CD4-positive, alpha-beta memory T cell (primary cell): ENCODE measurements around the gene USP36. TPM values are rescaled to one million over a fixed set of nuclear protein-coding genes. Genes with fewer than 3 reads are reported as not detected.
"Not testable (repeated sequence)": the region's sequence is repeated elsewhere in the genome, so short reads cannot be mapped to it uniquely, and the experiment has no call there.

Experiments
- CTCF ChIA-PET: fragments of 350-600 bp; sonication (Branson Sonifier 250); formaldehyde crosslinking; loops from one replicate; lab custom pipeline; 2021; ENCODE audit warnings: inconsistent platforms; ENCODE audit not compliant: partially characterized antibody; lab: Charles Lee
- POLR2A ChIA-PET: fragments of 350-600 bp; sonication (Branson Sonifier 250); formaldehyde crosslinking; loops from one replicate; lab custom pipeline; 2021; ENCODE audit not compliant: partially characterized antibody; lab: Charles Lee
- DNase-seq, 5 donors: peaks; one replicate each; pipeline versions ENCODE4 v3.0.0 to v3.0.0-alpha.2; 2020 to 2022; ENCODE audit warnings: mixed read lengths in 1 of 5
- H3K27ac ChIP-seq: one replicate; pipeline ENCODE4 v1.7.0; 2013; ENCODE audit warnings: low read depth, low read length
- H3K27me3 ChIP-seq: 2 replicates; pipeline ENCODE4 v1.7.0; 2013; ENCODE audit warnings: mild to moderate bottlenecking, low read length, moderate library complexity; ENCODE audit not compliant: insufficient read depth
- H3K36me3 ChIP-seq: 2 replicates; pipeline ENCODE4 v1.7.0; 2013; ENCODE audit warnings: mild to moderate bottlenecking, low read length, moderate library complexity; ENCODE audit not compliant: insufficient read depth
- H3K4me1 ChIP-seq: 2 replicates; pipeline ENCODE4 v1.7.0; 2013; ENCODE audit warnings: mild to moderate bottlenecking, low read length, moderate library complexity; ENCODE audit not compliant: insufficient read depth
- H3K4me3 ChIP-seq, 2 donors: one replicate each; pipeline ENCODE4 v1.7.0; 2013; ENCODE audit warnings: low read length in 2 of 2, mild to moderate bottlenecking in 1 of 2
- H3K9me3 ChIP-seq, 2 donors: one replicate each; pipeline ENCODE4 v1.7.0; 2013; ENCODE audit warnings: low read length in 2 of 2, control low read depth in 1 of 2; ENCODE audit not compliant: control insufficient read depth in 1 of 2
- H3K27ac Mint-ChIP-seq, 7 donors: one replicate each; pipeline ENCODE4 v1.8.0; 2020 to 2021; ENCODE audit warnings: mixed read lengths in 7 of 7, mild to moderate bottlenecking in 6 of 7, inconsistent platforms in 3 of 7, moderate library complexity in 3 of 7
- H3K27me3 Mint-ChIP-seq, 2 donors: one replicate each; pipeline ENCODE4 v1.8.0; 2020 to 2021; ENCODE audit warnings: mixed read lengths in 2 of 2
- H3K36me3 Mint-ChIP-seq, 2 donors: one replicate each; pipeline ENCODE4 v1.8.0; 2020 to 2021; ENCODE audit warnings: mixed read lengths in 2 of 2, inconsistent platforms in 1 of 2, mild to moderate bottlenecking in 1 of 2
- H3K4me1 Mint-ChIP-seq, 4 donors: one replicate each; pipeline ENCODE4 v1.8.0; 2020 to 2021; ENCODE audit warnings: mixed read lengths in 4 of 4, mild to moderate bottlenecking in 1 of 4
- H3K4me3 Mint-ChIP-seq, 8 donors: one replicate each; pipeline ENCODE4 v1.8.0; 2020 to 2021; ENCODE audit warnings: mixed read lengths in 8 of 8, mild to moderate bottlenecking in 7 of 8, moderate library complexity in 6 of 8, inconsistent platforms in 3 of 8
- H3K9me3 Mint-ChIP-seq, 8 donors: one replicate each; pipeline ENCODE4 v1.8.0; 2020 to 2021; ENCODE audit warnings: mixed read lengths in 8 of 8, mild to moderate bottlenecking in 5 of 8, inconsistent platforms in 3 of 8, moderate library complexity in 1 of 8
- intact Hi-C: fragments of 100-400 bp; cut with micrococcal nuclease; formaldehyde crosslinking; loops from one replicate; pipeline ENCODE4 v1.15.1; 2023
- polyA plus RNA-seq, 2 donors: library from polyadenylated mRNA; unstranded; fragments of 300-500 nt; fragmentation: Illumina TruSeq; gene quantifications; one replicate each; pipeline ENCODE4 v1.2.3, GENCODE V29; 2021
- total RNA-seq, 2 experiments: library from RNA; stranded (reverse); gene quantifications; one replicate each; pipeline ENCODE4 v1.2.3, GENCODE V29; 2021

Gene USP36
- total and polyA plus RNA-seq, 4 experiments from 2014 or later = 35.4 to 183 (median 118) TPM

GRCh38 chr17:78872486-78872885 is 31.9 kb upstream of the USP36 start:
- no peak overlapping the region for H3K4me3 Mint-ChIP-seq
- H3K4me1 Mint-ChIP-seq = no peaks in the 10 kb centered on the region
- no peaks in the 10 kb centered on the region for H3K9me3 Mint-ChIP-seq
- peaks cover 4 to 6% of the 10 kb centered on the region in 2 donors for H3K27me3 Mint-ChIP-seq
- no peak for DNase-seq
- no peak overlapping the region for H3K27ac Mint-ChIP-seq
- intact Hi-C loops = no loop called here
- no peaks in the 10 kb centered on the region for H3K36me3 Mint-ChIP-seq
- H3K36me3 ChIP-seq = no peaks in the 10 kb centered on the region
- no peak overlapping the region for H3K27ac ChIP-seq
- H3K4me1 ChIP-seq = no peaks in the 10 kb centered on the region
- no peaks in the 10 kb centered on the region for H3K27me3 ChIP-seq
- ChIA-PET POLR2A (no interaction called here), CTCF (no interaction called here)
- no peaks in the 10 kb centered on the region for H3K9me3 ChIP-seq
- H3K4me3 ChIP-seq = no peak overlapping the region

GRCh38 chr17:78870621-78871020 is 30.0 kb upstream of the USP36 start:
- Mint-ChIP-seq H3K9me3 (no peaks in the 10 kb centered on the region), H3K4me1 (peaks cover 0 to 2% (median 1%) of the 10 kb centered on the region in 4 donors), H3K27ac (no peak overlapping the region), H3K4me3 (no peak overlapping the region), H3K27me3 (peaks cover 2 to 4% of the 10 kb centered on the region in 2 donors), H3K36me3 (no peaks in the 10 kb centered on the region)
- H3K27ac ChIP-seq = no peak overlapping the region
- H3K4me1 ChIP-seq = no peaks in the 10 kb centered on the region
- CTCF ChIA-PET = interaction anchor here (0.6 to 1.7 kb wide), 2 partner anchors 10 to 271 kb away, joined by 3 to 5 read pairs; no protein-coding TSS in a partner anchor
- H3K27me3 ChIP-seq = no peaks in the 10 kb centered on the region
- H3K36me3 ChIP-seq = no peaks in the 10 kb centered on the region
- no peak for DNase-seq
- H3K4me3 ChIP-seq = no peak overlapping the region
- no peaks in the 10 kb centered on the region for H3K9me3 ChIP-seq
- intact Hi-C loops = no loop called here
- POLR2A ChIA-PET = no interaction called here

DNA sequence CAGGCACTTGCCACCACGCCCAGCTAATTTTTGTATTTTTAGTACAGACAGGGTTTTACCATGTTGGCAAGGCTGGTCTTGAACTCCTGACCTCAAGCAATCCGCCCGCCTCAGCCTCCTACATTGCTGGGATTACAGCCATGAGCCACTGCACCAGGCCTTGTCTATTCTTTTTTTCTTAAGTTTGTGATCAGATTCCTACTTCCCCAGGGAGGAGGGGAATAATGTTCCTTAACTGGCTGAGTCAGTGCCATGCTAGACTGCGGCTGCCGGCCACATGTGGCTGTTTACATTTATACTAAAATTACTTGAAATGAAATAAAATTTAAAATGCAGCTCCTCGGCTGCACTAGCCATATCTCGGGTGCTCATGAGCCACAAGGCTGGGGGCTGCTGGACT is 27.8 kb upstream of the USP36 start:
- H3K27me3 Mint-ChIP-seq = peaks cover 5 to 8% of the 10 kb centered on the region in 2 donors
- Histone ChIP-seq H3K36me3 (no peaks in the 10 kb centered on the region), H3K4me3 (no peak overlapping the region), H3K27me3 (no peaks in the 10 kb centered on the region), H3K4me1 (no peaks in the 10 kb centered on the region), H3K27ac (no peak overlapping the region), H3K9me3 (no peaks in the 10 kb centered on the region)
- no peak for DNase-seq
- intact Hi-C loops = no loop called here
- H3K27ac Mint-ChIP-seq = no peak overlapping the region
- POLR2A ChIA-PET = no interaction called here
- H3K36me3 Mint-ChIP-seq = no peaks in the 10 kb centered on the region
- H3K4me3 Mint-ChIP-seq = no peak overlapping the region
- CTCF ChIA-PET = interaction anchor here (2.2 kb wide), 1 partner anchor 103 kb away, joined by 6 read pairs; no protein-coding TSS in a partner anchor
- peaks cover 0 to 3% (median 1%) of the 10 kb centered on the region in 4 donors for H3K4me1 Mint-ChIP-seq
- no peaks in the 10 kb centered on the region for H3K9me3 Mint-ChIP-seq

DNA sequence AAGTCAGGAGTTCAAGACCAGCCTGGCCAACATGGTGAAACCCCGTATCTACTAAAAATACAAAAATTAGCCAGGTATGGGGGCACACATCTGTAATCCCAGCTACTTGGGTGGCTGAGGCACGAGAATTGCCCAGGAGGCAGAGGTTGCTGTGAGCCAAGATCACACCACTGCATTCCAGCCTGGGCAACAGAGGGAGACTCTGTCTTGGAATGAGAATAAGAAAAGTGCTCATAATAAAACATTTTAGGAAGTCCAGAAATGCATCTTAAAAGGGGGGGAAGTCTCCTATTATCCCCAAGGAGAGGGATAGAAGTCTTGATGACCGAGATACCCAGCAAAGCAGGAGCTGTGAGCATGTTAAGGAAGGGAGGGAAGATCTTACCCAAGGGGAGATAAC is 26.4 kb upstream of the USP36 start:
- H3K27ac Mint-ChIP-seq = peak overlapping the region in 1 of 7 donors; percentile 18
- H3K9me3 ChIP-seq, H3K36me3 Mint-ChIP-seq, H3K4me3 ChIP-seq, H3K27ac ChIP-seq, H3K27me3 ChIP-seq, H3K9me3 Mint-ChIP-seq, H3K4me1 ChIP-seq, H3K36me3 ChIP-seq, H3K27me3 Mint-ChIP-seq, intact Hi-C loops, H3K4me1 Mint-ChIP-seq, POLR2A ChIA-PET, H3K4me3 Mint-ChIP-seq, DNase-seq: not testable (repeated sequence)
- CTCF ChIA-PET = interaction anchor here (1.5 to 5.0 kb wide), 6 partner anchors 9 to 378 kb away, joined by 3 to 60 read pairs (median 12); no protein-coding TSS in a partner anchor

- Mint-ChIP-seq H3K4me1 (peaks cover 0 to 3% (median 1%) of the 10 kb centered on the region in 4 donors), H3K36me3 (no peaks in the 10 kb centered on the region), H3K4me3 (peak overlapping the region in 1 of 8 donors; percentile 10), H3K27me3 (peaks cover 7 to 8% of the 10 kb centered on the region in 2 donors), H3K9me3 (no peaks in the 10 kb centered on the region), H3K27ac (peak overlapping the region in 1 of 7 donors; percentile 37)
- H3K9me3 ChIP-seq = no peaks in the 10 kb centered on the region
- H3K27me3 ChIP-seq = no peaks in the 10 kb centered on the region
- no peak overlapping the region for H3K27ac ChIP-seq
- intact Hi-C loops = loop anchor here (1.0 kb wide), 1 partner anchor 59 kb away; the partner anchor contains the start of gene TIMP2
- POLR2A ChIA-PET = interaction anchor here (1.0 kb wide), 1 partner anchor 25 kb away, joined by 3 read pairs; no protein-coding TSS in a partner anchor
- no peaks in the 10 kb centered on the region for H3K36me3 ChIP-seq
- CTCF ChIA-PET = interaction anchor here (0.6 to 5.0 kb wide), 29 partner anchors 9 to 1271 kb away, joined by 3 to 60 read pairs (median 4); partner anchors contain the start of gene CEP295NL
- peak in 4 of 5 donors; percentile 40 to 61 (median 52) for DNase-seq
- H3K4me1 ChIP-seq = no peaks in the 10 kb centered on the region
- H3K4me3 ChIP-seq = no peak overlapping the region
These were observed 25.2 kb upstream of the USP36 start for GRCh38 chr17:78865682-78866390.

DNA sequence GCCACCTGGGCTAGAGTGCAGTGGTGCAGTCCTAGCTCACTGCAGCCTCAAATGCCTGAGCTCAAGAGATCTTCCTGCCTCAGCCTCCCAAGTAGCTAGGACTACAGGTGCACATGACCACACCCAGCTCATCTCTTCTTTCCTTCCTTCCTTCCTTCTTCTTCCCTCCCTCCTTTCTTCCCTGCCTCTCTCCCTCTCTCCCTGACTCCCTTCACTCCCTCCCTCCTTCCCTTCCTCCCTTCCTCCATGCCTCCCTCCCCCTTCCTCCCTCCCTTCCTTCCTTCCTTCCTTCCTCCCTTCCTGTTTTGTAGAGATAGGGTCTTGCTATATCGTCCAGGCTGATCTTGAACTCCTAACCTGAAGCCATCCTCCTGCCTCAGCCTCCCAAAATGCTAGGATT is 23.5 kb upstream of the USP36 start:
- ChIA-PET POLR2A (no interaction called here), CTCF (interaction anchor here (0.8 to 5.0 kb wide), 4 partner anchors 27 to 371 kb away, joined by 3 to 60 read pairs (median 10); no protein-coding TSS in a partner anchor)
- no peak for DNase-seq
- Histone ChIP-seq H3K36me3 (no peaks in the 10 kb centered on the region), H3K4me1 (no peaks in the 10 kb centered on the region), H3K27ac (no peak overlapping the region), H3K27me3 (no peaks in the 10 kb centered on the region), H3K9me3 (no peaks in the 10 kb centered on the region), H3K4me3 (no peak overlapping the region)
- Mint-ChIP-seq H3K27me3 (peaks cover 4 to 8% of the 10 kb centered on the region in 2 donors), H3K36me3 (no peaks in the 10 kb centered on the region), H3K4me1 (peaks cover 0 to 3% (median 1%) of the 10 kb centered on the region in 4 donors), H3K4me3 (no peak overlapping the region), H3K9me3 (no peaks in the 10 kb centered on the region), H3K27ac (no peak overlapping the region)
- intact Hi-C loops = no loop called here

DNA sequence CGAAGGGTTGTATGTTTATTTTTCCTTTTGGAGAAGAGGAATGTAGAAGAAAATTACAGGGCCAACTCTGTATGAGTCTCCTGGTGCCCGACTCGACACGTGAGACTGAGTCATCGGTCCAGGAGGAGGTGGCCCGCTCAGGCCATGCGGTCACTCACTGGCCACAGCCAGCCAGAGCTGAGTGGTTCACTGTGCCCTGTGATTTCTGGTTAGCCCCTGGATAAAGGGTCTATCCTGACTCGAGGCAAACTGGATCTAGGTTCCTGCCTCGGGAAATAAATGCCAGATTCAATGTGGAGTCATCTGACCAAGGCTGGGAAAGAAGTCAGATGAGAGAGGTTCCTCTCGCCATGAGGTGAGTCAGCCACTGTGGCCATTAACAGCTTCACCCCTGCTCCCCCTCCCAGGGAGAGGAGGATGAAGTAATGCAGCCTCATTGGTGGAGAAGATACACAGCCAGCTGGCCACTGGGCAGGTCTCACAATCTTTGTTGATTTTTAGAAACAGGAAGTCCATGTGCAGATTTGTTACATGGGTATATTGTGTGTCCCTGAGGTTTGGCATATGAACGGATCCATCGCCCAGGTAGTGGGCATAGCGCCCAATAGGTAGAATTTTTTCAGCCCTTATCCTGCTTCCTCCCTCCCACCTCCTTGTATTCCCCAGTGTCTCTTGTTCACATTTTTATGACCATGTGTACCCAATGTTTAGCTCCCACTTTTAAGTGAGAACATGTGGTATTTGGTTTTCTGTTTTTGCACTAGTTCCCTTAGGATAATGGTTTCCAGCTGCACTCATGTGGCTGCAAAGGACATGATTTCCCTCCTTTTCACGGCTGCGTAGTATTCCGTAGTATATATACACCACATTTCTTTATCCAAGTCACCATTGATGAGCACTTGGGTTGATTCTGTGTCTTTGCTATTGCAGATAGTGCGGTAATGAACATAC is 21.7 kb upstream of the USP36 start:
- Mint-ChIP-seq H3K36me3 (no peaks in the 10 kb centered on the region), H3K4me1 (peaks cover 0 to 3% (median 1%) of the 10 kb centered on the region in 4 donors), H3K27ac (no peak overlapping the region), H3K4me3 (no peak overlapping the region), H3K27me3 (peaks cover 4 to 8% of the 10 kb centered on the region in 2 donors), H3K9me3 (no peaks in the 10 kb centered on the region)
- Histone ChIP-seq H3K4me1 (no peaks in the 10 kb centered on the region), H3K36me3 (no peaks in the 10 kb centered on the region), H3K27me3 (no peaks in the 10 kb centered on the region), H3K4me3 (no peak overlapping the region), H3K9me3 (no peaks in the 10 kb centered on the region), H3K27ac (no peak overlapping the region)
- CTCF ChIA-PET = no interaction called here
- POLR2A ChIA-PET = no interaction called here
- DNase-seq = no peak
- intact Hi-C loops = no loop called here
